Lower lobe of right lung (tissue), 2 donors: Measurements from ENCODE around the gene FHIT. TPM values are rescaled to one million over a fixed set of nuclear protein-coding genes. Genes with fewer than 3 reads are reported as not detected.

ENCODE experiments used
- ATAC-seq, 2 donors: fragments of 200-7000 bp; cut with Tn5 transposase; one replicate each; pipeline ENCODE4 v1.9.1; 2020 to 2022; ENCODE audit warnings: mild to moderate bottlenecking in 2 of 2, moderate library complexity in 2 of 2
- DNase-seq: peaks from one replicate; pipeline ENCODE4 v3.0.0-alpha.2; 2020
- H3K27ac ChIP-seq: fragments of 200-600 bp; one replicate; pipeline ENCODE4 v1.8.0; 2022
- H3K27me3 ChIP-seq: fragments of 200-600 bp; one replicate; pipeline ENCODE4 v1.8.0; 2022; ENCODE audit warnings: low read depth
- H3K36me3 ChIP-seq: fragments of 200-600 bp; one replicate; pipeline ENCODE4 v1.8.0; 2022; ENCODE audit warnings: mild to moderate bottlenecking
- H3K4me1 ChIP-seq: fragments of 200-600 bp; one replicate; pipeline ENCODE4 v1.8.0; 2022
- H3K4me3 ChIP-seq: fragments of 200-600 bp; one replicate; pipeline ENCODE4 v1.8.0; 2022; ENCODE audit warnings: mild to moderate bottlenecking
- H3K9me3 ChIP-seq: fragments of 200-600 bp; one replicate; pipeline ENCODE4 v1.8.0; 2022
- intact Hi-C: fragments of 100-400 bp; cut with DNase I; formaldehyde crosslinking; loops from one replicate; pipeline ENCODE4 v1.11.0; 2022
- microRNA-seq: library from miRNA; unstranded; fragments of <30 nt; microRNA quantifications from one replicate; pipeline ENCODE4 v1.2.0, GENCODE V29; 2020; ENCODE audit warnings: borderline number of aligned reads
- total RNA-seq: library from RNA; stranded (reverse); fragmentation: NEBNext Ultra II Directional; extraction: Animal tissue kit (Norgen Biotek cat#: 25700); gene quantifications from one replicate; pipeline ENCODE4 v1.2.1, GENCODE V29; 2021
- TF ChIP-seq, protein P1 (sequence below): fragments of 200-600 bp; IDR thresholded peaks from one replicate; pipeline ENCODE4 v1.8.0; 2022; ENCODE audit warnings: antibody characterized with exemption, mild to moderate bottlenecking
- donor health status: DM: no; HTN: yes; CAD: no; lungs with severe emphysema.

FHIT gene
- total RNA-seq, 1 donor from 2014 or later: 10.3 TPM

DNA sequence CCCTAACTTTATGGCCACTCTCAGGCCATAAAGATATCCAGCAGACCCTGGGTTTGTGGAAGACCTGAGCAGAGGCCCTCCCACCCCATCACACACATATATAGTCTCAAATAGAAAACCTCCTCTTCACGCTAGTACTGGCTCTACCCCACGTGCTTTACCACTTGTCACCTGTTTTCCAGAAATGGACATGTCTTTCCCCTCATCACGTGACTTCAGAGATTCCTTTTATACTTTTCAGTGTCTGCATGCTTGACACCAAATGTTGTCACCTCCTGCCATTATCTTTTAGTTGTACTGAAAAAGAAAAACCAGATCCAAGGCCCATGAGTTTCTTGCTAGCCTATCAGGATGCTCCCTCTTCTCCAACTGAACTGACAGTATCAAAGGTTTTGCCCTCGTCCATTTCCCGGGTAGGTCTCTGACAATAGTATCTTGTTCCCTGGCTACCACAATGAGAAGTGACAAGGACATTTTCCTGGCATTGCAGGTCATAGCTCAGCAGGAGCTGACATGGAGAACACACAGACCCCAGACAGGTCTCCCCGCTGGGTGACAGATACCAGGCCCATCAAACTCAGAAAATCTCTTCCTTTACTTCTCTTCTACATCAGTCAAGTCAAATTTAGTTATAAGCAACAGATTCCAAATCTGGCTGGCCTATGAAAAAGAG is 1551.5 kb downstream of the FHIT start:
- H3K4me3 ChIP-seq: no peak overlapping the region
- no peak overlapping the region for H3K27ac ChIP-seq
- no peaks in the 10 kb centered on the region for H3K9me3 ChIP-seq
- no peaks in the 10 kb centered on the region for H3K27me3 ChIP-seq
- TF ChIP-seq, protein P1, sequence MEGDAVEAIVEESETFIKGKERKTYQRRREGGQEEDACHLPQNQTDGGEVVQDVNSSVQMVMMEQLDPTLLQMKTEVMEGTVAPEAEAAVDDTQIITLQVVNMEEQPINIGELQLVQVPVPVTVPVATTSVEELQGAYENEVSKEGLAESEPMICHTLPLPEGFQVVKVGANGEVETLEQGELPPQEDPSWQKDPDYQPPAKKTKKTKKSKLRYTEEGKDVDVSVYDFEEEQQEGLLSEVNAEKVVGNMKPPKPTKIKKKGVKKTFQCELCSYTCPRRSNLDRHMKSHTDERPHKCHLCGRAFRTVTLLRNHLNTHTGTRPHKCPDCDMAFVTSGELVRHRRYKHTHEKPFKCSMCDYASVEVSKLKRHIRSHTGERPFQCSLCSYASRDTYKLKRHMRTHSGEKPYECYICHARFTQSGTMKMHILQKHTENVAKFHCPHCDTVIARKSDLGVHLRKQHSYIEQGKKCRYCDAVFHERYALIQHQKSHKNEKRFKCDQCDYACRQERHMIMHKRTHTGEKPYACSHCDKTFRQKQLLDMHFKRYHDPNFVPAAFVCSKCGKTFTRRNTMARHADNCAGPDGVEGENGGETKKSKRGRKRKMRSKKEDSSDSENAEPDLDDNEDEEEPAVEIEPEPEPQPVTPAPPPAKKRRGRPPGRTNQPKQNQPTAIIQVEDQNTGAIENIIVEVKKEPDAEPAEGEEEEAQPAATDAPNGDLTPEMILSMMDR: no peak
- H3K36me3 ChIP-seq: no peaks in the 10 kb centered on the region
- ATAC-seq (no peak), DNase-seq (no peak)
- no peaks in the 10 kb centered on the region for H3K4me1 ChIP-seq
- intact Hi-C loops: no loop called here

Small RNA genes within 50 kb of the gene (microRNA-seq; reads per million reads assigned to microRNA genes)
- gene MIR548BB: not detected
